Neural progenitor cell (in vitro differentiated cells): ENCODE results near the gene CRELD1. TPM values are rescaled to one million over a fixed set of nuclear protein-coding genes. Genes with fewer than 3 reads are reported as not detected.

Experiments
- DNase-seq: peaks from one replicate; pipeline ENCODE4 v3.0.0-alpha.2; 2016; ENCODE audit warnings: low spot score
- H2AFZ ChIP-seq: fragments of 200-600 bp; sonication (generic); replicated peaks from 2 replicates; pipeline ENCODE4 v1.6.1; 2016; ENCODE audit warnings: antibody characterized with exemption
- H3F3A ChIP-seq: fragments of 200-600 bp; sonication (generic); 2 replicates; pipeline ENCODE4 v1.6.1; 2016; ENCODE audit warnings: antibody characterized with exemption, low read depth
- H3K27ac ChIP-seq: fragments of 200-600 bp; sonication (generic); 2 replicates; pipeline ENCODE4 v1.5.1; 2016; ENCODE audit warnings: mild to moderate bottlenecking
- H3K27me3 ChIP-seq: fragments of 200-600 bp; sonication (generic); 2 replicates; pipeline ENCODE4 v1.6.1; 2016; ENCODE audit warnings: mild to moderate bottlenecking, moderate library complexity
- H3K36me3 ChIP-seq: fragments of 200-600 bp; sonication (generic); 2 replicates; pipeline ENCODE4 v1.5.1; 2016
- H3K4me1 ChIP-seq: fragments of 200-600 bp; sonication (generic); 2 replicates; pipeline ENCODE4 v1.6.1; 2016; ENCODE audit warnings: mixed run types
- H3K4me2 ChIP-seq: fragments of 200-600 bp; sonication (generic); 2 replicates; pipeline ENCODE4 v1.6.1; 2016
- H3K4me3 ChIP-seq: fragments of 200-600 bp; sonication (generic); 2 replicates; pipeline ENCODE4 v1.5.1; 2016
- H3K79me2 ChIP-seq: fragments of 200-600 bp; sonication (generic); 2 replicates; pipeline ENCODE4 v1.6.1; 2016; ENCODE audit warnings: low read depth
- H3K9ac ChIP-seq: fragments of 200-600 bp; sonication (generic); 2 replicates; pipeline ENCODE4 v1.6.1; 2016
- H3K9me3 ChIP-seq: fragments of 200-600 bp; sonication (generic); 2 replicates; pipeline ENCODE4 v1.5.1; 2016; ENCODE audit warnings: low read depth
- H4K20me1 ChIP-seq: fragments of 200-600 bp; sonication (generic); 2 replicates; pipeline ENCODE4 v1.6.1; 2016; ENCODE audit warnings: low read depth
- H3K27ac Mint-ChIP-seq: 3 replicates; pipeline ENCODE4 v1.8.0; 2021; ENCODE audit warnings: mixed read lengths
- H3K27me3 Mint-ChIP-seq: 2 replicates; pipeline ENCODE4 v1.8.0; 2022; ENCODE audit warnings: low read depth, mild to moderate bottlenecking, inconsistent platforms, moderate library complexity, mixed read lengths; ENCODE audit not compliant: insufficient read depth
- H3K36me3 Mint-ChIP-seq: 3 replicates; pipeline ENCODE4 v1.8.0; 2021; ENCODE audit warnings: mixed read lengths
- H3K4me1 Mint-ChIP-seq: 3 replicates; pipeline ENCODE4 v1.8.0; 2021; ENCODE audit warnings: mixed read lengths
- H3K4me3 Mint-ChIP-seq: 3 replicates; pipeline ENCODE4 v1.8.0; 2021; ENCODE audit warnings: mild to moderate bottlenecking, moderate library complexity, mixed read lengths
- H3K9me3 Mint-ChIP-seq: 3 replicates; pipeline ENCODE4 v1.8.0; 2020; ENCODE audit warnings: mixed read lengths
- EZH2 ChIP-seq: fragments of 200-600 bp; sonication (generic); IDR thresholded peaks from 2 replicates; pipeline ENCODE4 v1.6.1; 2017; ENCODE audit warnings: antibody characterized with exemption, mild to moderate bottlenecking, moderate library complexity
- EZH2phosphoT487 ChIP-seq: fragments of 200-600 bp; sonication (generic); IDR thresholded peaks from 2 replicates; pipeline ENCODE4 v1.6.1; 2017; ENCODE audit warnings: antibody characterized with exemption
- total RNA-seq: library from RNA; depleted of rRNA; stranded (reverse); fragments of >200 nt; gene quantifications from 2 replicates; pipeline ENCODE4 v1.2.3, GENCODE V29; 2015; ENCODE audit warnings: low replicate concordance
- TF ChIP-seq, protein P1 (sequence below): fragments of 200-600 bp; sonication (generic); IDR thresholded peaks from 2 replicates; pipeline ENCODE4 v1.5.1; 2017; ENCODE audit warnings: antibody characterized with exemption, mild to moderate bottlenecking

Gene CRELD1
- total RNA-seq, 1 donor from 2014 or later = 14.1 TPM

DNA sequence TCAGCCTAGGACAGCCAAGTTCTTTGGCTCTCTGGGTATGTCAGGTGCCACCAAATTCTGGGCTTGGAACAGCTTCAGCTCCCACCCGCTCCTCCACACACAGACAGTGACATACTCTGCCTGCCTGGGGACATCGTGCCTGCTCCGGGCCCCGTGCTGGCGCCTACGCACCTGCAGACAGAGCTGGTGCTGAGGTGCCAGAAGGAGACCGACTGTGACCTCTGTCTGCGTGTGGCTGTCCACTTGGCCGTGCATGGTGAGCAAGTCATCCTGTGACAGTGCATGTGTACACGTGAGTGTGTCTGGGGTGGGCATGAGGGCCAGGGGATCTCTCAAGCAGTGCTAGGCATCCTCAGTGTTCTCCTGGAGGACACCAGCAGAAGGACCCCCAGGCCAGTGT is 15.8 kb upstream of the CRELD1 start:
- no peaks in the 10 kb centered on the region for H3K36me3 ChIP-seq
- no peaks in the 10 kb centered on the region for H3K79me2 ChIP-seq
- no peak overlapping the region for H3K9ac ChIP-seq
- H4K20me1 ChIP-seq = no peaks in the 10 kb centered on the region
- peaks cover 30% of the 10 kb centered on the region for H3K27me3 ChIP-seq
- H3K4me3 ChIP-seq = no peak overlapping the region
- Mint-ChIP-seq H3K4me3 (no peak overlapping the region), H3K36me3 (no peaks in the 10 kb centered on the region), H3K27ac (no peak overlapping the region), H3K4me1 (peaks cover 12% of the 10 kb centered on the region), H3K27me3 (no peaks in the 10 kb centered on the region), H3K9me3 (no peaks in the 10 kb centered on the region)
- H3K27ac ChIP-seq = no peak overlapping the region
- no peak overlapping the region for H2AFZ ChIP-seq
- no peak overlapping the region for H3K4me2 ChIP-seq
- peaks cover 14% of the 10 kb centered on the region for H3F3A ChIP-seq
- no peaks in the 10 kb centered on the region for H3K9me3 ChIP-seq
- DNase-seq = no peak
- peaks cover 19% of the 10 kb centered on the region for H3K4me1 ChIP-seq
- TF ChIP-seq EZH2 (no peak), EZH2phosphoT487 (no peak)
- TF ChIP-seq, protein P1, sequence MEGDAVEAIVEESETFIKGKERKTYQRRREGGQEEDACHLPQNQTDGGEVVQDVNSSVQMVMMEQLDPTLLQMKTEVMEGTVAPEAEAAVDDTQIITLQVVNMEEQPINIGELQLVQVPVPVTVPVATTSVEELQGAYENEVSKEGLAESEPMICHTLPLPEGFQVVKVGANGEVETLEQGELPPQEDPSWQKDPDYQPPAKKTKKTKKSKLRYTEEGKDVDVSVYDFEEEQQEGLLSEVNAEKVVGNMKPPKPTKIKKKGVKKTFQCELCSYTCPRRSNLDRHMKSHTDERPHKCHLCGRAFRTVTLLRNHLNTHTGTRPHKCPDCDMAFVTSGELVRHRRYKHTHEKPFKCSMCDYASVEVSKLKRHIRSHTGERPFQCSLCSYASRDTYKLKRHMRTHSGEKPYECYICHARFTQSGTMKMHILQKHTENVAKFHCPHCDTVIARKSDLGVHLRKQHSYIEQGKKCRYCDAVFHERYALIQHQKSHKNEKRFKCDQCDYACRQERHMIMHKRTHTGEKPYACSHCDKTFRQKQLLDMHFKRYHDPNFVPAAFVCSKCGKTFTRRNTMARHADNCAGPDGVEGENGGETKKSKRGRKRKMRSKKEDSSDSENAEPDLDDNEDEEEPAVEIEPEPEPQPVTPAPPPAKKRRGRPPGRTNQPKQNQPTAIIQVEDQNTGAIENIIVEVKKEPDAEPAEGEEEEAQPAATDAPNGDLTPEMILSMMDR = no peak

DNA sequence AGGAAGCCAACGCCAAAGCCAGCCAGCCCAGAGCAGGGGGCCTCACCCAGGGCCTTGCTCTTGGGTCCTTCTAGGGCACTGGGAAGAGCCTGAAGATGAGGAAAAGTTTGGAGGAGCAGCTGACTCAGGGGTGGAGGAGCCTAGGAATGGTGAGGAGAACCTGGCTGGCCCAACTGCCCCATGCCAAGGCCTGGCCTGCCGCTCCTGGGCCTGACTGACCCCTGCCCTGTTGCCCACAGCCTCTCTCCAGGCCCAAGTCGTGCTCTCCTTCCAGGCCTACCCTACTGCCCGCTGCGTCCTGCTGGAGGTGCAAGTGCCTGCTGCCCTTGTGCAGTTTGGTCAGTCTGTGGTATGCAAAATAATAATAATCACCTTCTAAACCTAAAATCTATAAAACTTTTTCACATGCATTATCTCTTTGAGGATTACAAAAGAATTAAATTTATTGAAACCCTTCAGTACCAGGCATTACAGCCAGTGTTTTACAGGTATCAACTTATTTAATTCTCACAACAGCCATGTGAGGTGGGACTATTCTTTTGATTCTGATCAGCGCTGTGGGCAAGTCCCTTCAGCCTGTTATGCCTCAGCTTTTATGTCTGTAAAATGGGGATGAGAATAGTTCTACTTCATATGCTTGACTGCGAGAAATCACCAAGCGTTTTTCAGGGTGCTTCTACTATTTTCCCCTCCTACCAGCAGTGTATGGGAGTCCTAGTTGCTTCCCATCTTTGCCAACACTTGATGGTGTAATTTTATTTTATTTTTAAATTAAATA is 15.2 kb upstream of the CRELD1 start:
- H3K27ac Mint-ChIP-seq = no peak overlapping the region
- H3K27me3 Mint-ChIP-seq = no peaks in the 10 kb centered on the region
- no peaks in the 10 kb centered on the region for H3K9me3 Mint-ChIP-seq
- Histone ChIP-seq H2AFZ (no peak overlapping the region), H4K20me1 (no peaks in the 10 kb centered on the region), H3K4me3 (no peak overlapping the region), H3K36me3 (no peaks in the 10 kb centered on the region), H3K27me3 (peaks cover 30% of the 10 kb centered on the region), H3K4me2 (no peak overlapping the region), H3F3A (peaks cover 14% of the 10 kb centered on the region), H3K4me1 (peaks cover 19% of the 10 kb centered on the region), H3K27ac (no peak overlapping the region), H3K9me3 (no peaks in the 10 kb centered on the region), H3K79me2 (no peaks in the 10 kb centered on the region), H3K9ac (no peak overlapping the region)
- TF ChIP-seq, protein P1 = no peak
- TF ChIP-seq EZH2 = no peak
- TF ChIP-seq EZH2phosphoT487 = no peak
- DNase-seq = no peak
- peak overlapping the region; percentile 50 for H3K4me3 Mint-ChIP-seq
- no peaks in the 10 kb centered on the region for H3K36me3 Mint-ChIP-seq
- peaks cover 12% of the 10 kb centered on the region for H3K4me1 Mint-ChIP-seq

DNA sequence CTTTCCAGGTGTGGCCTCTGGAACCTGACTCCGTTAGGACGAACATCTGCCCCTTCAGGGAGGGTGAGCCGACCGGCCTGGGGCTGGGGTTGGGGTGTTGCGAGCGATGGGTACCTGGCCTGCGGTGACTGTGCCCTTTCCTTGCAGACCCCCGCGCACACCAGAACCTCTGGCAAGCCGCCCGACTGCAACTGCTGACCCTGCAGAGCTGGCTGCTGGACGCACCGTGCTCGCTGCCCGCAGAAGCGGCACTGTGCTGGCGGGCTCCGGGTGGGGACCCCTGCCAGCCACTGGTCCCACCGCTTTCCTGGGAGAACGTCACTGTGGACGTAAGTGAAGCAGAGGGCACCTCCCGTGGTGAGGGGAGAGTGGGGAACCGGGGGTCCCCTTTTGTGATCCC is 5.5 kb upstream of the CRELD1 start:
- Histone ChIP-seq H3K4me3 (no peak overlapping the region), H3K36me3 (no peaks in the 10 kb centered on the region), H3K79me2 (no peaks in the 10 kb centered on the region), H3F3A (peaks cover 11% of the 10 kb centered on the region), H3K27me3 (peaks cover 11% of the 10 kb centered on the region), H2AFZ (no peak overlapping the region), H4K20me1 (no peaks in the 10 kb centered on the region), H3K9ac (no peak overlapping the region), H3K9me3 (no peaks in the 10 kb centered on the region), H3K27ac (no peak overlapping the region), H3K4me1 (no peaks in the 10 kb centered on the region), H3K4me2 (no peak overlapping the region)
- no peak for DNase-seq
- Mint-ChIP-seq H3K4me3 (no peak overlapping the region), H3K36me3 (no peaks in the 10 kb centered on the region), H3K9me3 (no peaks in the 10 kb centered on the region), H3K4me1 (peaks cover 3% of the 10 kb centered on the region), H3K27me3 (peaks cover 2% of the 10 kb centered on the region), H3K27ac (no peak overlapping the region)
- TF ChIP-seq EZH2 (no peak), EZH2phosphoT487 (no peak)
- TF ChIP-seq, protein P1 = no peak
